ENCODE measurements around the gene PDIA5. TPM values are rescaled to one million over a fixed set of nuclear protein-coding genes. Genes with fewer than 3 reads are reported as not detected.

Gene PDIA5
- 22.6 and 50.9 TPM in 2 replicates for total RNA-seq

GRCh38 chr3:123066896-123067688 lies at the start of gene PDIA5:
Gene PDIA5 (plus strand): TSS chr3:123067025. CDS start chr3:123067165, 140 bp downstream.

DNA sequence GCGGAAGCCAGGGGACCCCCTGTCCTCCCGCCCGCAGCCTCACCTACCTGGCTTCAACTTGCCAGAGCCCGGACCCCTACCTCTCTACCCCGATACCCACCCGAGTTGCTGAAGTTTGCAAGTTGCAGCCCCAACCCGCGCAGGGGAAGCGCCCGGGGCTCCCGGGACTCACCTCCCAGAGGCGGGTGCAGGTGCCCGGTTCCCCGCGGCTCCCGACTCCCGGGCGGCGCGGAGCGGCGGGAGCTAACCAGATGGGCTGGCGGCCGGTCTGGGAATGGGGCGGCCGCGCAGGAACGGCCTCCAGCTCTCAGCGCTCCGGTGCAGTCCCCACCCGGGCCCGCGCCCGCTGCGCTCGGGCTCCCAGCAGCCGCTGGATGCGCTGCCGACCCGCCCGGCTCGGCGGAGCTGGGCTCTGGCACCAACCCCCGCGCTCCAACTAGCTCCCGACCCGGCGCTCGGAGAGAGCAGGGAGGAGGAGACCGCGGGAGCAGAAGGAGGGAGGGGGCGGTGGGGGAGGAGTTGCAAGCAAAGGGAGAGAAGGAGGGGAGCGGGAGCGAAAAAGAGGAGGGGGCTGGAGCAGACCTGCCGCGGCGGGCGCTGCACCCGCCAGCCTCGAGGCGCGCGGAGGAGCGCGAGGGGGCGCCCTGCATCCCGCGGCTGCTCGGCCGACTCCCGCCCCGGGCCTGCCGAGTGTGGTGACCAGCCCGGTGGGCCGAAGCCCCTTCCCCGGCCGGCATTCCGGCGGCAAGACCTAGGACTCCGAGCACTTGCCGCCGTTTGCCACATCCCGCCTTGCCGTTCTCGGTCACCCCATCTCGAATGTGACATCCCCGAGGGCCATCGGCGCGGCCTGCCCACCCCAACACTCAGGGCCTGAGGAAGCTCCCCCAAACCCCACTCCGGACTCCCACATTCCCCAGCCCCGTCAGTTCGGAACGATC lies 39.3 kb upstream of the PDIA5 start, which contains the start of gene SEMA5B:
Gene SEMA5B, minus strand, starts transcription at position 472 of the 941 bp plus-strand sequence. CDS start 66,500 bp downstream, outside the sequence.

DNA sequence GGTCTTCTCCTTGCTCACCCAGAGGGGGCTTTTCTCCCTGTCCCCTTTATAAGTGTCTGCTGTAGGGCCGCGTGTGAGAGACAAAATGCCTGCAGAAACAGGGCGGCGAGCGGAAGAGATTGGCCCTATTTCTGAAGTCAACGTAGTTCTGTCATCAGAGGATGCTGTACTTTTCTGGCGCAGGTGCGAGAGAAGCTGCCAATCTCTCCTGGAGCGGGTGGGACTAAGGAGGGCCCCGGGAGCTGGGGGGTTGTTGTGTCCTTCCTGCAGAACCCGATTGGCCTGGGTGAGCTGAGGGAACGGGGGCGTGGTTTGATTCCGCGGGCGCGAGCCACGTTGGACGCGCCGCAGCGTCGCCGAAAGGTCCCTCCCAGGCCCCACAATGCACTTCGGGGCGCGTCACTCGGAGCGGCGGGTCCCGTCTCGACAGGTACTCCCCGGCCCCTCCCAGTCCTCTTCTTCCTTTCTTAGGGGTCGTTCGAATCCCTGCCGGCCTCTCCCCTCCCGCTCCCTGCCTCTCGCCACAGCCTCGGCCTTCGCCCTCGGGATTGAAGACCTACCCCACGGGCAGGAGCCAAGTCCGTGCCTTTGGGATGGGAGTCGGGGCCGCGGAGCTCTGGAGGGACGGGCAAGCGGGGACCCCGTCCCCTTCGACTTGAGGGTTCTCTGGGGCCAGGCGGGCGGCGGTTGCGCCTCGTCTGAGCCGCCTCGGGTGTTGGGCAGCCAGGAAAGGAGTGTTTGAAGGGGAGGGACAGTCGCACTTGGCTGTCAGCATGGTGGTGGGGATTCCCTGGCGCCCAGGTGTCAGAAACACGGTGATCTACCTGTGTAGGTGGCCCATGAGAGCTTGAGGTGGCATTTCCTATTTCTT lies 135.0 kb downstream of the PDIA5 start, which contains the start of gene SEC22A:
Gene SEC22A, plus strand, starts transcription at position 387 of the 871 bp plus-strand sequence. CDS start 7,275 bp downstream, outside the sequence.

Other genes starting within 250 kb of the PDIA5 start
- not detected in 2 replicates for gene SEMA5B, start 39.3 kb upstream of the PDIA5 start, total RNA-seq
- gene SEC22A, start 134.9 kb downstream of the PDIA5 start, total RNA-seq = 32.3 and 47.1 TPM in 2 replicates

All from epithelial cell of alveolus of lung (primary cell).